ENCODE results near the gene MGP.

DNA sequence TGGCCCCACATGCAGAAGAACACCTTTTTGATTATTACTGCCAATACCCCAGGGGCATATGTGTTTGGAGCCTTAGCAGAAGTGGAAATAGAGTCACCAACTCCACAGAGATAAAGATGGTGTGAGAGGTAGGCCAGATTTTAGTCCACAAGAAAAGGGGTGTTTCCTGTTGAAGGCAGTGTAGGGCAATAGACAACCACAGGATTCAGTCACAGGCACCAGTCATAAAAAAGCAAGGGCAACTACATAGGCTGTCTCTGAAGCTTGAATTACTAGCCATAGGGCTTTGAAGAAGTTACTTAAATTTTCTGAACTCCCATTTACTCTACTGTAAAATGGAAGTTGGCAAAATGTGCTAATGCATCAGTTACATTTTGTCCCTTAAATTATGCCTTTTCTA, 33.8 kb upstream of the MGP start:
- TF ChIP-seq, protein P1, sequence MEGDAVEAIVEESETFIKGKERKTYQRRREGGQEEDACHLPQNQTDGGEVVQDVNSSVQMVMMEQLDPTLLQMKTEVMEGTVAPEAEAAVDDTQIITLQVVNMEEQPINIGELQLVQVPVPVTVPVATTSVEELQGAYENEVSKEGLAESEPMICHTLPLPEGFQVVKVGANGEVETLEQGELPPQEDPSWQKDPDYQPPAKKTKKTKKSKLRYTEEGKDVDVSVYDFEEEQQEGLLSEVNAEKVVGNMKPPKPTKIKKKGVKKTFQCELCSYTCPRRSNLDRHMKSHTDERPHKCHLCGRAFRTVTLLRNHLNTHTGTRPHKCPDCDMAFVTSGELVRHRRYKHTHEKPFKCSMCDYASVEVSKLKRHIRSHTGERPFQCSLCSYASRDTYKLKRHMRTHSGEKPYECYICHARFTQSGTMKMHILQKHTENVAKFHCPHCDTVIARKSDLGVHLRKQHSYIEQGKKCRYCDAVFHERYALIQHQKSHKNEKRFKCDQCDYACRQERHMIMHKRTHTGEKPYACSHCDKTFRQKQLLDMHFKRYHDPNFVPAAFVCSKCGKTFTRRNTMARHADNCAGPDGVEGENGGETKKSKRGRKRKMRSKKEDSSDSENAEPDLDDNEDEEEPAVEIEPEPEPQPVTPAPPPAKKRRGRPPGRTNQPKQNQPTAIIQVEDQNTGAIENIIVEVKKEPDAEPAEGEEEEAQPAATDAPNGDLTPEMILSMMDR (IDR thresholded peaks at IDR 0.05; ENCODE audit: poor library complexity) = no peak
- no peak for TF ChIP-seq EZH2 (IDR thresholded peaks at IDR 0.05; ENCODE audit: borderline replicate concordance)

All from hepatocyte (in vitro differentiated cells).